ENCODE data around the gene ZNF674. TPM values are rescaled to one million over a fixed set of nuclear protein-coding genes. Genes with fewer than 3 reads are reported as not detected.
"Not testable (repeated sequence)": the region's sequence is repeated elsewhere in the genome, so short reads cannot be mapped to it uniquely, and the experiment has no call there.

Gene ZNF674
- total RNA-seq, 1 experiment from 2014 or later = 5.5 TPM

- Histone ChIP-seq H3K9me3 (no peaks in the 10 kb centered on the region), H3K4me3 (peak overlapping the region; percentile 56), H3K27me3 (no peaks in the 10 kb centered on the region), H3K36me3 (no peaks in the 10 kb centered on the region)
- DNase-seq = peak; percentile 62
These were observed 28.9 kb upstream of the ZNF674 start for GRCh38 chrX:46573892-46574773.

- Histone ChIP-seq H3K27me3 (no peaks in the 10 kb centered on the region), H3K36me3 (no peaks in the 10 kb centered on the region), H3K9me3 (no peaks in the 10 kb centered on the region), H3K4me3 (peak within 1 kb of the TSS; percentile 56)
- DNase-seq = peak; percentile 70
These were observed 28.2 kb upstream of the ZNF674 start, which contains the start of gene CHST7 for GRCh38 chrX:46573331-46573891. CHST7 (plus strand) TSS chrX:46573765; CDS start chrX:46573932, 167 bp downstream.

GRCh38 chrX:46572340-46572936, 27.2 kb upstream of the ZNF674 start:
- Histone ChIP-seq H3K4me3 (no peak overlapping the region), H3K27me3 (no peaks in the 10 kb centered on the region), H3K36me3 (no peaks in the 10 kb centered on the region), H3K9me3 (no peaks in the 10 kb centered on the region)
- no peak for DNase-seq

DNA sequence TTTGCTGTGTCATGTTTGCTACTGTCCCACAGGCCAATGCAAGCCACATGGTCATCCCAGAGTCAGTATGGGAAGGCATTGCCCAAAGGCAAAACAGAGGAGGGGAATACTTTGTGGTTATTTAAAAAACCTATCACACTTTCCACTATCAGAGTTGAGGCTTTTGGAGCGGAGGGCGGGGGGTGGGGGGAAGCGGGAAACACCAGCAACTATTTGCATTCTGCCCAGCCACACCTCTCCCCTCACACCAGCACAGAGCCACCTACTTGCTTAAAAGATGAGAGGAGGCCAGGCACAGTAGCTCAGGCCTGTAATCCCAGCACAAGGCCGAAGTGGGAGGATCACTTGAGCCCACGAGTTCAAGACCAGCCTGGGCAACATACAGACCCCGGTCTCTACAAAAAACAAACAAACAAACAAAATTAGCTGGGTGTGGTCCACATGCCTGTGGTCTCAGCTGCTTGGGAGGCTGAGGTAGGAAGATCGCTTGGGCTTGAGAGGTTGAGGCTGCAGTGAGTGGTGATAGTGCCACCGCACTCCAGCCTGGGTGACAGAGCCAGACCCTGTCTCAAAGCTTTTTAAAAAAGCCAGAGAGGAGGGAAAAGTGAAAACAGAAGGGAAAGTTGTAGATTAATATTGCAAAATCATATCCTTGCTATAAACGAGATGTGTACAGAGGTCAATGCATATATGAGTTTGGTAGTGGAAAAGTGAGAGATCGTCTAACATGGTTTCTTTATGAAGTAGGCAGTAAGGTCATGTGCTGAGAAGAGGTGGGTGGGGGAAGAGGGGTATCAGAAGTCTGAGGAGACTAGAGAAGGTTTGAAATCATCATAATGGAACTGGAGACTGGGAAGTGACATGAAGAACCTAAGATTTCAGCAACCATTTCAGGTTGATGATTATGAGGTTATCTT, 26.5 kb upstream of the ZNF674 start:
- no peak for DNase-seq
- Histone ChIP-seq H3K4me3 (no peak overlapping the region), H3K36me3 (no peaks in the 10 kb centered on the region), H3K27me3 (no peaks in the 10 kb centered on the region), H3K9me3 (no peaks in the 10 kb centered on the region)

DNA sequence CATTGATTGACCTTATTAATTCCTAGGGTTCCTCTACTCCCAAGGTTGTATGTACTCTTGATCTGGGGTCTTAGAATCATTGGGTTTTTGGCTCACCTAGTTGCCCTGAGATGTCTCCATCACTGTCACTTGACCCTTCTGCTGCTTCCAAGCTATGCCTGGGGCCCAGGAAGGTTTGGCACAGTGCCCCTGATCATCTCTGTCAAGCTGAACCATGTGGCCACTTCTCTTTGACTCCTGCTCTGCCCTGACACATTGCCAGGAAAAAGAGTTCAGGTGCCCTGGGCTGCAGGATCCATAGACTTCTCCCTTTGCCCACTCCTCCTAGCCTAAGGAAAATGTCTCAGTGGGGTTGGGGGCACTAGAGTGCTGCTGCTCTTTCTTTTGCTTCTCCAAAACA, 24.4 kb upstream of the ZNF674 start:
- Histone ChIP-seq H3K4me3 (no peak overlapping the region), H3K27me3 (no peaks in the 10 kb centered on the region), H3K9me3 (no peaks in the 10 kb centered on the region), H3K36me3 (no peaks in the 10 kb centered on the region)
- no peak for DNase-seq

DNA sequence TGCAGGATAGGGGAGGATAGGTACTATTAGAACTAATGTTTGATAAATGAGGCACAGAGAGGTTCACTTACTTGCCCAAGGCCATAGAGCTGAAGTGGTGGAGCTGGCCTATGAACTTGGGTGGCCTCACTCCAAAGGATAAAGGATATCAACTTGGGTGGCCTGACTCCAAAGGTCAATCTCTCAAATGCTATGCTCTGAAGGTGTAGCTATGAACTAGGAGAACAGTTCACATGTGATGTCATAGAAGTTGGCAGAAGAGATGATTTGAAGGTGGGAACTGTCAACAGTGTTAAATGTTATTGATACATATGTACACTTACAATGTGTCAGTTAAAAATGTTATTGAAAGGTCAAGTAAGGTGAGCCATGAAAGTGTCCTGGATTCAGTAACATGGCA, 22.2 kb upstream of the ZNF674 start:
- no peak for DNase-seq
- no peaks in the 10 kb centered on the region for H3K36me3 ChIP-seq
- H3K27me3 ChIP-seq = no peaks in the 10 kb centered on the region
- no peak overlapping the region for H3K4me3 ChIP-seq
- no peaks in the 10 kb centered on the region for H3K9me3 ChIP-seq

GRCh38 chrX:46561824-46562657, 16.8 kb upstream of the ZNF674 start:
- H3K27me3 ChIP-seq = no peaks in the 10 kb centered on the region
- no peaks in the 10 kb centered on the region for H3K9me3 ChIP-seq
- DNase-seq = no peak
- no peaks in the 10 kb centered on the region for H3K36me3 ChIP-seq
- H3K4me3 ChIP-seq = no peak overlapping the region

- H3K4me3 ChIP-seq = no peak overlapping the region
- no peak for DNase-seq
- H3K9me3 ChIP-seq = no peaks in the 10 kb centered on the region
- no peaks in the 10 kb centered on the region for H3K27me3 ChIP-seq
- H3K36me3 ChIP-seq = no peaks in the 10 kb centered on the region
These were observed 13.8 kb upstream of the ZNF674 start for GRCh38 chrX:46559062-46559461.

- no peak for DNase-seq
- H3K4me3 ChIP-seq = no peak overlapping the region
- no peaks in the 10 kb centered on the region for H3K9me3 ChIP-seq
- H3K36me3 ChIP-seq = no peaks in the 10 kb centered on the region
- H3K27me3 ChIP-seq = no peaks in the 10 kb centered on the region
These were observed 9.7 kb upstream of the ZNF674 start for GRCh38 chrX:46554942-46555341.

DNA sequence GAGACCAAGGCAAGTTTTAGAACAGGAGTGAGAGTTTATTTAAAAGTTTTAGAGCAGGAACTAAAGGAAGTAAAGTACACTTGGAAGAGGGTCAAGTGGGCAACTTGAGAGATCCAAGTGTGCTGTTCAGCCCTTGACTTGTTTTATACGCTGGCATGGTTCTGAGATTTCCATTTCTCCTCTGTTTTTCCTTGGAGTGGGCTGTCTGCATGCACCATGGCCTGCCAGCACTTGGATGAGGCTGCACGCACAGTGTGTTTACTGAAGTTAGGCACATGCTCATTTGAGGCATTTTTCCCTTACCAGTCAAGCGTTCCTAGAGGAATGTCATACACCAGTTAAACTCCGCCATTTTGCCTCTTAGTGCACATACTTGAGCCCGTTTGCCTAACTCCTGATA, 8.7 kb upstream of the ZNF674 start:
- Histone ChIP-seq H3K27me3 (no peaks in the 10 kb centered on the region), H3K9me3 (no peaks in the 10 kb centered on the region), H3K36me3 (0 out of 2 replicates have a peak, but pooled peaks cover 2% of the 10 kb centered on the region), H3K4me3 (no peak overlapping the region)
- DNase-seq = no peak

- Histone ChIP-seq H3K9me3 (no peaks in the 10 kb centered on the region), H3K27me3 (no peaks in the 10 kb centered on the region), H3K36me3 (peaks cover 14% of the 10 kb centered on the region), H3K4me3 (no peak overlapping the region)
- DNase-seq = peak; percentile 23
These were observed 6.4 kb upstream of the ZNF674 start for GRCh38 chrX:46551494-46552128.

GRCh38 chrX:46549914-46550313, 4.7 kb upstream of the ZNF674 start:
- DNase-seq = no peak
- H3K4me3 ChIP-seq = no peak overlapping the region
- H3K9me3 ChIP-seq = no peaks in the 10 kb centered on the region
- H3K36me3 ChIP-seq = peaks cover 17% of the 10 kb centered on the region
- no peaks in the 10 kb centered on the region for H3K27me3 ChIP-seq

GRCh38 chrX:46547857-46548256, 2.6 kb upstream of the ZNF674 start:
- no peaks in the 10 kb centered on the region for H3K9me3 ChIP-seq
- peaks cover 17% of the 10 kb centered on the region for H3K36me3 ChIP-seq
- H3K27me3 ChIP-seq = no peaks in the 10 kb centered on the region
- peak; percentile 63 for DNase-seq
- H3K4me3 ChIP-seq = no peak overlapping the region

GRCh38 chrX:46544527-46544926, 694 bp downstream of the ZNF674 start:
- H3K27me3 ChIP-seq, H3K9me3 ChIP-seq, DNase-seq: not testable (repeated sequence)
- peak overlapping the region; percentile 90 for H3K4me3 ChIP-seq
- H3K36me3 ChIP-seq = peaks cover 17% of the 10 kb centered on the region

- peaks cover 12% of the 10 kb centered on the region for H3K36me3 ChIP-seq
- no peak overlapping the region for H3K4me3 ChIP-seq
- no peak for DNase-seq
These were observed 1.8 kb downstream of the ZNF674 start for GRCh38 chrX:46543441-46543840.

More at GRCh38 chrX:46543441-46543840, 1.8 kb downstream of the ZNF674 start:
- Histone ChIP-seq H3K9me3 (no peaks in the 10 kb centered on the region), H3K27me3 (no peaks in the 10 kb centered on the region)

Measured in MG63 (cell line).